Activated CD4-positive, alpha-beta T cell treated with anti-CD3 and anti-CD28 coated beads, Interleukin-2, Interleukin-6, amounts not matched to agents 100 ng/mL and 50 ng/mL, durations not matched to agents 16 hours and 8 hours (primary cell): ENCODE data around the gene MBD1.
"Not testable (repeated sequence)": the region's sequence is repeated elsewhere in the genome, so short reads cannot be mapped to it uniquely, and the experiment has no call there.

Experiments used
- DNase-seq: peaks from one replicate; pipeline ENCODE4 v3.0.0-alpha.2; 2020

Gene MBD1, protein sequence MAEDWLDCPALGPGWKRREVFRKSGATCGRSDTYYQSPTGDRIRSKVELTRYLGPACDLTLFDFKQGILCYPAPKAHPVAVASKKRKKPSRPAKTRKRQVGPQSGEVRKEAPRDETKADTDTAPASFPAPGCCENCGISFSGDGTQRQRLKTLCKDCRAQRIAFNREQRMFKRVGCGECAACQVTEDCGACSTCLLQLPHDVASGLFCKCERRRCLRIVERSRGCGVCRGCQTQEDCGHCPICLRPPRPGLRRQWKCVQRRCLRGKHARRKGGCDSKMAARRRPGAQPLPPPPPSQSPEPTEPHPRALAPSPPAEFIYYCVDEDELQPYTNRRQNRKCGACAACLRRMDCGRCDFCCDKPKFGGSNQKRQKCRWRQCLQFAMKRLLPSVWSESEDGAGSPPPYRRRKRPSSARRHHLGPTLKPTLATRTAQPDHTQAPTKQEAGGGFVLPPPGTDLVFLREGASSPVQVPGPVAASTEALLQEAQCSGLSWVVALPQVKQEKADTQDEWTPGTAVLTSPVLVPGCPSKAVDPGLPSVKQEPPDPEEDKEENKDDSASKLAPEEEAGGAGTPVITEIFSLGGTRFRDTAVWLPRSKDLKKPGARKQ

DNA sequence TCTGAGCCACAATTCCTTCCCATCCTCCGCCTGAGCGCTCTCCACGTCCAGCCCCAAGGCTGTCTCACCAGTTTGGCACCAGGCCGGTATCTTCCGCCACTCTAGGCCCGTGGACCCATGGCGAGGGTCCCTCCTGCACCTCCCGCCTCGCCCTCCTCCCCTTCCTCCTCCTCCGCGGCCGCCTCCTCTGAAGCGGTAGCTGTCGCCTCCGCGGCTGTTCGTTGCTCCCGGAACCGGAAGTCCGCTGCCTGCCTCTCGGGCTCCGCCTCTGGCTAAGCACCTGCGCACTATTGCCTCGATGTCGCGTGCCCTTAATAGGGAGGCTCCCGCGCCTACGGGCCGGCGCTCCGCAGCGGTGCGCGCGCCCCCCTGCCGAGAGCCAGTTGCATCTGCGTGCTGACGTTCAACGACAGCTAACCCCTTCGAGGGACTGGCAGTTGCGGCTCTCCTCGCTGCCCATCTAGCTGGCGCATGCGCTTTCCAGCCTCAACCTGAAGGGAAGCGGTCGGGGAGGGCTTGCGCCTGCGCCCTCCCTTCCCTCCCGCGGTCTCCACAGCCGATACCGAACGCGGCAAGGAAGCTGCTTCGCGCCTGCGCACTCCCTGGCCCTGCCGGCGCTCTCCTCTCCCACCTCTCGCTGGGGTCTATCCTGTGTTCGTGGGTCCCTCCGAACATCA, at the start of gene MBD1:
TSS of gene MBD1 (minus strand) at position 229 of the 677 bp plus-strand sequence. CDS start 1,531 bp downstream, outside the sequence.
- peak; percentile 97 for DNase-seq

- DNase-seq = no peak
Observed at GRCh38 chr18:50330176-50330575, 48.9 kb upstream of the MBD1 start.

GRCh38 chr18:50327983-50328382, 46.7 kb upstream of the MBD1 start:
- no peak for DNase-seq

GRCh38 chr18:50320719-50321118, 39.4 kb upstream of the MBD1 start:
- DNase-seq = no peak

DNA sequence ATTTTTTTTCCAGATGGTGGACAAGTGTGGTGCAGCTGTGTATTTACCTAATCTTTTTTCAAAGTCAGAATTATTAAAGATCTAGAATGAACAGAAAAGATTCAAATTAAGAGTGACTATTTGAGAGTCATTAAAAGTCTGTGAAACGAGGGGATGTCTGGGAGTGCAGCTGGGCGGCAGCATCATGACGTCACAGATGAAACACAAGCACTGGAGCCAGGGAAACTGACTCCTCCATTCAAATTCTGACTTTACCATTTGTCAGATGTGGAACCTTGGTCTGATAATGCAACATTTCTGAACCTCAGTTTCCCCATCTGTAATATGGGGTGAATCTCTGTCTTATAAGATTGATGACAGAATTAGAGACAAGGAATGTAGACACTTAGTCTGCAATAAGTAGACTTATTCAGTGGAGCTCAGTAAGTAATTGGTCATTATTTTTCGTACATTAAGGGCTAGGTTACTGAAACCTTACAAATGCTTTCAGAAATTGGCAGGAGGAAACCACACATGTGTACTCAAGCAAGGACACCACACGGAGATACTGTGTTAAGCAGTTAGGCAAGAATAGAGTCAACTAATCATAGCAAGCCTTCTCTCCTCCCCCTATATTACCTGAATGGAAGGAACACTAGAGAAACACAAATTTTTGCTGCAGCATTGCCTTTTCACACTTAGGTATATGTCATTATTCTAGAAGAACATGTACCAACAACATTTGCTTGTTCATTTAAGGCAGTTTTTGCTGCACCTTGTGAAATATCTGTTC, 34.0 kb upstream of the MBD1 start:
- no peak for DNase-seq

DNA sequence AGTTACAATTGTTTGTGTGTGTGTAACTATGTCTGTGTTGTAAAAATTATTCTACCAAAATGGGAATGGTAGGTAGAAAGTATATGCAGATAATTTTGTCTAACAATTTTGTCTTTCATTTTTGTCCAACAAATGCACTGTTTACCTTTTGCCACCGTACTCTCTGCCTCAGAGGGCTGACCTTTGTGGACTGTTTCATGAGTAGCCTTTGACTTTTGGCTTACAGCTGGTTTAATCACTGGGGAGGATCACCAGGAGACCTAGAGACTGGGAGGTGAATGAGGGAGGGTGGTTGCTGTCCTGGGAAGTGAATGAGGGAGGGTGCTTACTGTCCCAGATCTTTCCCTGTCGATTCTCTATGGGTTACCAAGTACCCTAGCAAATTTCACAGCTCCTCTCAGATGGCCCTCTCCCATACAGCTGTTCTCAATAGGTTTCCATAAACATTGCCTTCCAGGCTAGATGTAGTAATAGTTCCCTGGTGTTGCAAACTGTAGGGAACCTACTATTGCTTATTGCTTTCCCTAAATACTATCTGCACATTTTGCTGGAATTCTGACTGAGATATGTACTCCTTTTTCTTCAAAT, 32.6 kb upstream of the MBD1 start:
- no peak for DNase-seq

GRCh38 chr18:50313031-50313607, 31.8 kb upstream of the MBD1 start:
- DNase-seq = no peak

- DNase-seq = no peak
Observed at GRCh38 chr18:50312296-50313030, 31.1 kb upstream of the MBD1 start.

- DNase-seq = no peak
Observed at GRCh38 chr18:50311650-50312049, 30.3 kb upstream of the MBD1 start.

DNA sequence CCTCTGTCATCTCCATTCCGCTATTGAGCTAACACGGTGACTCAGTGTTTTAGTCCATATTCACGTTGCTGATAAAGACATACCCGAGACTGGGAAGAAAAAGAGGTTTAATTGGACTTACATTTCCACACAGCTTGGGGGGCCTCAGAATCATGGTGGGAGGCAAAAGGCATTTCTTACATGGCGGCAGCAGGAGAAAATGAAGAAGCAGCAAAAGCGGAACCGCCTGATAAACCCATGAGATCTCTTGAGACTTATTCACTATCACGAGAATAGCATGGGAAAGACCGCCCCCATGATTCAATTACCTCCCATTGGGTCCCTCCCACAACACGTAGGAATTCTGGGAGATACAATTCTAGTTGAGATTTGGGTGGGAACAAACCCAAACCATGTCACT, 28.8 kb upstream of the MBD1 start:
- DNase-seq = no peak

DNA sequence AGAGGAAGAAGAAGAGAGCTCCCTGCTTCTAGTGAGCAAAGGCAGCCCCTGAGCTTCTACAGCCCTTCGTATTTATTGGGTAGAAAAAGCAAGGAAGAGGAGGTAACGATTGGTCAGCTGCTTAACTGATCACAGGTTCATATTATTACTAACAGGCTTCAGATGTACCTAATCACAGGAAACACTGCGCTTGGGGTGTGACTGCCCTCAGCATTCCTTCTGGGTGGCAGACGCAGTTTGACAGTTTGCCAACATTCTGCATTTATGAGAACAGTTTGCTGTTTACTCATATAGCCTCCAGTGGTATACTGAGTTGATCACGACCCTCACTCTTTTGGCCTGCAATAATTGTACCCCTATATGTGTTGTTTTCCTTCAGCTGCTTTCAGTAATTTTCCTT, 27.5 kb upstream of the MBD1 start:
- not testable (repeated sequence) for DNase-seq

GRCh38 chr18:50307738-50308470, 26.6 kb upstream of the MBD1 start:
- peak; percentile 92 for DNase-seq

DNA sequence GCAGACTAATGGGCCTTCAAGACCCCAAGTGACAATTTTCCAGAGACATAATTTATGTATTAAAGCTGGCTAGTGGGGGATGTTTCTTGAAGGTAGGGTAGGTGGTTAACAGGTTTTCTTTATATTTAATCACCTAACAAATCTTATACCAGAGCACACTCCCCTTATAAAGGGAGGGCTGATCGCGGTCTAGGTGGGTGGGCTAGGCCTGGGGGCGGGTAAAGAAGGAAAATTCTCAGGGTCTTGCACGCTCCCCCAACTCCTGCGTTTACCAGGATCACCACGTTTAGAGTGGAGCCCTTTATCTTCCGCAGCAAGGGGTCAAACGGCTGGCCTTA, 26.0 kb upstream of the MBD1 start:
- no peak for DNase-seq

DNA sequence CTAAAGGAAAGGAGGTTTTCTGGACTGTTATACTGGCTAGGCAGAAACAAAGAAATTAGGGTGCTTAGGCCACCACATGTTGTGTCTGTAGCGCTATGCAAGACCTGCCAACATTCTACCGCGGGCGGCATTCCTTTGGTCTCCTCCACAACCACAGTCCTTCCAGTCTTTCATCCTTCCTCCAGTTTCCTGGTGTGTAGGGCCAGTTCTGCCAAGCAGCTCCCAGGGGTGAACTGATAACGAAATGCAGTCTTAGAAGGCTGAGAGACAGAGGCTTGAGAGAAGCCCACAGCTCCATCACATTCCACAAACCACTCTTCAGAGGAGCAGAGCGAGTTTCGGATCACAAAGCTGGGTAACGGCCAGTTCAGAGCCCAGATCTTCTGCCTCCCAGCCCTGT, 25.6 kb upstream of the MBD1 start:
- no peak for DNase-seq

DNA sequence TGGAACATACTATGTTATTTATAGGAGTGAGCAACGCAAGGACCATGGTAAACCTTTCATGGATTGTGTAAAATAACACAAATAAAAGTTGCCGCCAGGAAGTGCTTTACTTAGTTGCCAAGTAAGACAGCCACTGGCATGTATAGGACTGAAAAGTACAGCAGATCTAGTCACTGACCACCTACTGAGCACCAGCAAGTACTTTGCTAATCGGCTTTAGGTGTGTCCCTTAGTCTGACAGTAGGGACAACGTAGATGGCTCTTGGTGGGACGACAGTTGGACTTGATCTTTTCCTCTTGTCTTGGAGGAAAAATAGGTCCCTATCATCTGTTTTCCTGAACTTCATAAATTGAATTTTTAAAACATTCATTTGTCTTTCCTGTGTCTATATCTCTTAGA, 19.8 kb upstream of the MBD1 start:
- DNase-seq = no peak

GRCh38 chr18:50299626-50300388, 18.5 kb upstream of the MBD1 start:
- no peak for DNase-seq

DNA sequence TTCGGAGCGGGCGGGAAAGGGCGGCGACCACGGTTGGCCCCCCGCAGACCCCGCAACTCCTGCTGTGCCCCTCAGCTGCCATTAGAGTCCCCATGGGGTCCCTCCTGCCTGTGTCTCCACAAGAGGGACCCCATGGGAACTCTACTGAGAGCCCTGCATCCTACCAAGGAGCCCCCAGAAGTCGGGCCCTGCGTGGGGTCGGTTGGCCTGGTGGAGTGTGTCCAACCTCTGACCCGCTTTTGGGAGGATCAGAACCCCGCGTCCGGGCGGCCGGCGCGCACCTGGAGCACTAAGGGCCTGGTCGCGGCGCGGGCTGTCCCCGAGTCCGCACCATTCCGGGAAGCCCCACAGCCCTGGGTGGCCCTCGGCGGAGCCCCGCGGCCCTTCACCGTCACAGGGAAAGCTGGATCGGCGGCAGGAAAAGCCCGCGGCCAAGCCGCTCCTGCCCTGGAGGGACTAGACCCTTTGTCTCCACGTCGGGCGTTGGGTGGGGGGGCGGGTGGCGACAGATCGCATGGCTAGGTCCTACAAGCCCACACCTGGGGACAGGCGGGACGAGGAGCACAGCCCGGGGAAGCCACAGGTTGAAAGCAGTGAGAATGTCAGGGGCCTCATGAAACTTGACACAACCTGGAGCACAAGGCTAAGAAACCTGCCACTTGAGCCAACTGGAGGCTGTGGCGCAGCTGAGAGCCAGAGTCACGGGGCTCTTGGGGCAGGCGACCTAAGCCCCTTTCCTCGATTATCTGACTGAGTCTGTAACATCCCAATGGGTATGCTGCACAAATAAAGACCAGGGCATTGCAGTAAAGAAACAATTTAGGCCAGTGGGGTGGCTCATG, 17.3 kb upstream of the MBD1 start:
- DNase-seq = no peak

- peak; percentile 80 for DNase-seq
Observed at GRCh38 chr18:50297621-50298442, 16.5 kb upstream of the MBD1 start.
